HL-60 (cell line): Measurements from ENCODE around the gene DDR1.

Experiments
- DNase-seq, 2 experiments: peaks; one replicate each; pipeline ENCODE4 v3.0.0-alpha.2; 2010 to 2020; ENCODE audit warnings: low read depth in 1 of 2, low spot score in 1 of 2
- H3K27ac ChIP-seq: fragments of 250-450 bp; sonication (Bioruptor Pico); replicated peaks from 2 replicates; pipeline ENCODE4 v1.5.1; 2020; ENCODE audit warnings: mild to moderate bottlenecking, moderate library complexity
- H3K27me3 ChIP-seq: fragments of 250-450 bp; sonication (Bioruptor Pico); 2 replicates; pipeline ENCODE4 v1.5.1; 2021; ENCODE audit warnings: mild to moderate bottlenecking, moderate library complexity; ENCODE audit not compliant: insufficient read depth, poor library complexity, severe bottlenecking
- H3K4me3 ChIP-seq: replicated peaks from 2 replicates; pipeline ENCODE4 v1.5.1; 2011; ENCODE audit warnings: mild to moderate bottlenecking, control low read depth, low read length; ENCODE audit not compliant: insufficient read depth
- GABPA ChIP-seq: IDR thresholded peaks from 2 replicates; pipeline ENCODE4 v1.6.1; 2012; ENCODE audit warnings: low read depth
- POLR2AphosphoS5 ChIP-seq: IDR thresholded peaks from 2 replicates; pipeline ENCODE4 v1.6.1; 2012; ENCODE audit warnings: low read depth
- SPI1 ChIP-seq: IDR thresholded peaks from 2 replicates; pipeline ENCODE4 v1.6.1; 2012; ENCODE audit warnings: low read depth, mild to moderate bottlenecking, borderline replicate concordance
- TF ChIP-seq, protein P1 (sequence below): IDR thresholded peaks from 2 replicates; pipeline ENCODE4 v1.6.1; 2012; ENCODE audit warnings: low read depth; ENCODE audit not compliant: insufficient replicate concordance
- TF ChIP-seq, protein P2 (sequence below): IDR thresholded peaks from one replicate; pipeline ENCODE4 v1.5.1; 2011; ENCODE audit warnings: low read length, control low read depth, inconsistent platforms; ENCODE audit not compliant: insufficient read depth

DDR1 gene

DNA sequence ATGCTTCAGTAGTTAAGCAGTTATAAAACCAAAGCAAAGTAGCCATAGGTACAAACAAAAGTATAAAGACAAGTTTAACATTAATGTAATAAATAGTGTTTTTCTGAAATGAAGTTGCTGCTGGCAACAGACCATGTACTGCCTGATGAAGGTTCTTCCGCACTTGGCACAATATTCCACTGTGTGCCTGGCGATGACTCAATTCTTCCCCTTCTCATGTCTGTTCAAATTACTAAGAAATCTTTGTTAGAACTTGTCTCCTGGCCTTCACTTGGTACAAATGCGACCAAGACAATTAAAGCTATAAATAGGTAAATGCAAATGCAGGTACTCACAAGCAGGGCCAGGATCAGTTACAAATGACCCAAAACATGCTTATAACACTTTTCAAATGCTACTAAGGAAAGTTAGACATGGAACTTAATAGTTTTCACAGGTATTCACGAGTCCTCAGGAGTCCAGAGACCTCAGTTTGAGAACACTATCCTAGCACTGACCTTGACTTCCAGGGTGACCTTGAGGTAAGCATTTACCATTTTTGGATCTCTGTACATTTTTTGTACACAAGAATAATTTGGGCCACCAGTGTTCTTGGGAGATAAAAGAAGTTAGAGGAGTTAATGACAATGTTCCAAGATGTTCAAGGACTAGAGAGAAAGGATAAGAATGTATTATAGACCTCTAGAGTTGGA lies 8.1 kb upstream of the DDR1 start:
- TF ChIP-seq POLR2AphosphoS5 (no peak), GABPA (no peak), SPI1 (no peak)
- TF ChIP-seq, protein P1, sequence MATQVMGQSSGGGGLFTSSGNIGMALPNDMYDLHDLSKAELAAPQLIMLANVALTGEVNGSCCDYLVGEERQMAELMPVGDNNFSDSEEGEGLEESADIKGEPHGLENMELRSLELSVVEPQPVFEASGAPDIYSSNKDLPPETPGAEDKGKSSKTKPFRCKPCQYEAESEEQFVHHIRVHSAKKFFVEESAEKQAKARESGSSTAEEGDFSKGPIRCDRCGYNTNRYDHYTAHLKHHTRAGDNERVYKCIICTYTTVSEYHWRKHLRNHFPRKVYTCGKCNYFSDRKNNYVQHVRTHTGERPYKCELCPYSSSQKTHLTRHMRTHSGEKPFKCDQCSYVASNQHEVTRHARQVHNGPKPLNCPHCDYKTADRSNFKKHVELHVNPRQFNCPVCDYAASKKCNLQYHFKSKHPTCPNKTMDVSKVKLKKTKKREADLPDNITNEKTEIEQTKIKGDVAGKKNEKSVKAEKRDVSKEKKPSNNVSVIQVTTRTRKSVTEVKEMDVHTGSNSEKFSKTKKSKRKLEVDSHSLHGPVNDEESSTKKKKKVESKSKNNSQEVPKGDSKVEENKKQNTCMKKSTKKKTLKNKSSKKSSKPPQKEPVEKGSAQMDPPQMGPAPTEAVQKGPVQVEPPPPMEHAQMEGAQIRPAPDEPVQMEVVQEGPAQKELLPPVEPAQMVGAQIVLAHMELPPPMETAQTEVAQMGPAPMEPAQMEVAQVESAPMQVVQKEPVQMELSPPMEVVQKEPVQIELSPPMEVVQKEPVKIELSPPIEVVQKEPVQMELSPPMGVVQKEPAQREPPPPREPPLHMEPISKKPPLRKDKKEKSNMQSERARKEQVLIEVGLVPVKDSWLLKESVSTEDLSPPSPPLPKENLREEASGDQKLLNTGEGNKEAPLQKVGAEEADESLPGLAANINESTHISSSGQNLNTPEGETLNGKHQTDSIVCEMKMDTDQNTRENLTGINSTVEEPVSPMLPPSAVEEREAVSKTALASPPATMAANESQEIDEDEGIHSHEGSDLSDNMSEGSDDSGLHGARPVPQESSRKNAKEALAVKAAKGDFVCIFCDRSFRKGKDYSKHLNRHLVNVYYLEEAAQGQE: no peak
- TF ChIP-seq, protein P2, sequence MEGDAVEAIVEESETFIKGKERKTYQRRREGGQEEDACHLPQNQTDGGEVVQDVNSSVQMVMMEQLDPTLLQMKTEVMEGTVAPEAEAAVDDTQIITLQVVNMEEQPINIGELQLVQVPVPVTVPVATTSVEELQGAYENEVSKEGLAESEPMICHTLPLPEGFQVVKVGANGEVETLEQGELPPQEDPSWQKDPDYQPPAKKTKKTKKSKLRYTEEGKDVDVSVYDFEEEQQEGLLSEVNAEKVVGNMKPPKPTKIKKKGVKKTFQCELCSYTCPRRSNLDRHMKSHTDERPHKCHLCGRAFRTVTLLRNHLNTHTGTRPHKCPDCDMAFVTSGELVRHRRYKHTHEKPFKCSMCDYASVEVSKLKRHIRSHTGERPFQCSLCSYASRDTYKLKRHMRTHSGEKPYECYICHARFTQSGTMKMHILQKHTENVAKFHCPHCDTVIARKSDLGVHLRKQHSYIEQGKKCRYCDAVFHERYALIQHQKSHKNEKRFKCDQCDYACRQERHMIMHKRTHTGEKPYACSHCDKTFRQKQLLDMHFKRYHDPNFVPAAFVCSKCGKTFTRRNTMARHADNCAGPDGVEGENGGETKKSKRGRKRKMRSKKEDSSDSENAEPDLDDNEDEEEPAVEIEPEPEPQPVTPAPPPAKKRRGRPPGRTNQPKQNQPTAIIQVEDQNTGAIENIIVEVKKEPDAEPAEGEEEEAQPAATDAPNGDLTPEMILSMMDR: no peak
- DNase-seq: no peak
- Histone ChIP-seq H3K27ac (no peak overlapping the region), H3K27me3 (no peaks in the 10 kb centered on the region), H3K4me3 (no peak overlapping the region)

DNA sequence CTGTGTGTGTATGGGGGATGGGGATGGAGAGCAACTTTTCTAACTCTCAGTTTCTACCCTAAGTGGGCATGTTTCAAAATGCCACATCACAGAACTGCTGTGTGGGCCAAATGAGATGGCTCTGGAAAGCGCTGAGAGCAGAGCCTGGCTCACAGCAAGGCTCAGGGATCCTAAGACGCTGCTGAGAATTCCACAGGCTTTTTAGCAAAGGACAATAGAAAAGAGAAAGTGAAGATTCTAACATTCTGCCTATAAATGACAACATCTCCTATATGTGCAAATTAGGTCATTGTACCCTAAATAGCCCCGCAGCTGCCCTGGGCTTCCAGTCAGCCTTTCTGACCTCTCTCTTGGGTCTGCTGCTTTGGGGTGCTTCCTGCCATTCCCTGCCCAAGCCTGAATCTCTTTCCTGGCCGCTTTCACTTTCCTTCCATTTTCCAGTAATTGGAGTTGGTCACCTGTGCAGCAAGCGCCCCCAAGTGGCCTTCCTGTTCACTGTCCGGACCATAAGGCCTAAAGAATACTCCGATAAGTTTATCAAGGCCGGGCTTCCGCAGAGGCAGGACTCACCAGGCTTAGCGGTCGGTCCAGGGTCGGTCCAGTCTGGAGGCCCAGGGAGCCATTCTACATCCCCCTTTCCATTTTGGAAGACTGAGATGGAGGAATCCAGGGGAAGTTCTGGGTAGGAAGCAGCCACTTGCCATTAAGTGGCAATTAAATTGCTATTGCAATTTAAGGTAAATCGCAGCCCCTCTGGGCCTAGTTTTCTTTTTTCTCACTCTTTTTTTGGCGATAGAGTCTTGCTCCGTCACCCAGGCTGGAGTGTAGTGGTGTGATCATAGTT lies 6.7 kb upstream of the DDR1 start:
- Histone ChIP-seq H3K4me3 (no peak overlapping the region), H3K27ac (no peak overlapping the region), H3K27me3 (peaks cover 11% of the 10 kb centered on the region)
- no peak for TF ChIP-seq GABPA
- TF ChIP-seq, protein P2: peak; percentile 63
- DNase-seq: peak; percentile 50 to 74

DNA sequence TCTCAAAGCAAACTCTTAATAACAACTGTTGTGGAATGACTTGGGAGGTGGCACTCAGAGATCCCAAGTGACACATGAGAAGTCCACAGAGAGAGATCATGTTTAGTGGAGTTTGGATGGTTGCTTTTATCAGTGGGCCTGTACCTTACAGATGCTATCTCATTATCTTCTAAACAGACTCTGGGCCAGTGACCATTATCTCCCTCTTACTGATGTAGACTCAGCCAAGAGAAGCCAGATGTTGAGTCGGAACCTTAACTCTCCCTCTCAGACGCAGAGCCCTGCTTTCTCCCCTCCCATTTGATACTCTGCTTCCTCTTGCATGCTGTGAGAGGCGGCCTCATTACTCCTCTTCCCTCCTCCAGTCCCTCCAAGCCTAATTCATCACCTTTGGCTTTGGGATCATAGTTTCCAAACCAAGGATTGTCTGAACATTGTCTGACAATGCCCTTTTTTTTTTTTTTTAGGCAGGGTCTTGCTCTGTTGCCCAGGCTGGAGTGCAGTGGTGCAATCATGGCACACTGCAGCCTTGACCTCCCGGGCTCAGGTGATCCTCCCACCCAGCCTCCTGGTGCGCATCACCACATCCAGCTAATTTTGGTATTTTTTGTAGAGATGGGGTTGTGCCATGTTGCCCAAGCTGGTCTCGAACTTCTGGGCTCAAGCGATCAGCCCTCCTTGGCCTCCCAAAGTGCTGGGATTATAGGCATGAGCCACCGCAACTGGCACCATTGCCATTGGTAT lies 4.5 kb upstream of the DDR1 start:
- DNase-seq: no peak
- Histone ChIP-seq H3K27ac (no peak overlapping the region), H3K4me3 (no peak overlapping the region), H3K27me3 (peaks cover 23% of the 10 kb centered on the region)
- TF ChIP-seq, protein P1: no peak
- TF ChIP-seq SPI1 (no peak), GABPA (no peak), POLR2AphosphoS5 (no peak)
- TF ChIP-seq, protein P2: no peak
